SK-N-MC (cell line): Measurements from ENCODE around the gene OR4D2.
A peak's percentile ranks its signal among the peaks of the same experiment; 100 is the strongest.
"Not testable (repeated sequence)": the region's sequence is repeated elsewhere in the genome, so short reads cannot be mapped to it uniquely, and the experiment has no call there.

ENCODE experiments used
- DNase-seq: peaks from one replicate; pipeline ENCODE4 v3.0.0-alpha.2; 2011; ENCODE audit warnings: low read depth, low spot score
- H3K27ac ChIP-seq: fragments of 200-600 bp; sonication (generic); 2 replicates; pipeline ENCODE4 v1.5.1; 2016; ENCODE audit warnings: mixed run types
- H3K36me3 ChIP-seq: fragments of 200-600 bp; sonication (generic); 2 replicates; pipeline ENCODE4 v1.6.1; 2017; ENCODE audit warnings: antibody characterized with exemption, low read length, mixed read lengths; ENCODE audit not compliant: insufficient read depth
- H3K4me3 ChIP-seq: fragments of 200-600 bp; sonication (generic); 2 replicates; pipeline ENCODE4 v1.5.1; 2016
- H3K9ac ChIP-seq: fragments of 200-600 bp; sonication (generic); 2 replicates; pipeline ENCODE4 v1.8.0; 2017; ENCODE audit warnings: mixed run types, mixed read lengths; ENCODE audit not compliant: insufficient read length
- H3K9me3 ChIP-seq: fragments of 200-600 bp; sonication (generic); 2 replicates; pipeline ENCODE4 v1.6.1; 2017; ENCODE audit warnings: low read depth, mild to moderate bottlenecking, antibody characterized with exemption, low read length, moderate library complexity, mixed read lengths
- EZH2 ChIP-seq: fragments of 200-600 bp; sonication (generic); IDR thresholded peaks from one replicate; pipeline ENCODE4 v1.6.1; 2017; ENCODE audit warnings: antibody characterized with exemption
- FOXP2 ChIP-seq: optimal IDR thresholded peaks from 2 replicates; pipeline ENCODE3; 2011; ENCODE audit warnings: mild to moderate bottlenecking, moderate library complexity; ENCODE audit not compliant: insufficient read depth; ENCODE audit errors: extremely low read length, control extremely low read depth
- POLR2AphosphoS5 ChIP-seq: IDR thresholded peaks from 2 replicates; pipeline ENCODE4 v1.6.1; 2012; ENCODE audit warnings: mild to moderate bottlenecking, low read depth, low read length, borderline replicate concordance

Gene OR4D2

GRCh38 chr17:58166682-58167081, at the start of gene OR4D2:
OR4D2 (plus strand) TSS chr17:58166982; CDS start chr17:58169656, 2,674 bp downstream.
- no peak within 1 kb of the TSS for H3K9ac ChIP-seq
- no peak for DNase-seq
- H3K4me3 ChIP-seq, result no peak within 1 kb of the TSS
- no peaks in the 10 kb centered on the region for H3K9me3 ChIP-seq
- H3K27ac ChIP-seq, result no peak within 1 kb of the TSS
- no peaks in the 10 kb centered on the region for H3K36me3 ChIP-seq
- TF ChIP-seq EZH2 (no peak), POLR2AphosphoS5 (no peak), FOXP2 (no peak)

- Histone ChIP-seq H3K4me3 (no peak overlapping the region), H3K36me3 (no peaks in the 10 kb centered on the region), H3K9me3 (no peaks in the 10 kb centered on the region), H3K9ac (no peak overlapping the region), H3K27ac (no peak overlapping the region)
- DNase-seq, result no peak
- no peak for TF ChIP-seq POLR2AphosphoS5
- TF ChIP-seq EZH2, result no peak
- TF ChIP-seq FOXP2, result no peak
These were observed 49.4 kb upstream of the OR4D2 start for GRCh38 chr17:58117382-58117781.

- no peak for TF ChIP-seq EZH2
- TF ChIP-seq POLR2AphosphoS5, result no peak
- TF ChIP-seq FOXP2, result no peak
- H3K4me3 ChIP-seq, result no peak overlapping the region
- no peaks in the 10 kb centered on the region for H3K9me3 ChIP-seq
- DNase-seq, result no peak
- H3K9ac ChIP-seq, result no peak overlapping the region
- H3K36me3 ChIP-seq, result no peaks in the 10 kb centered on the region
- H3K27ac ChIP-seq, result no peak overlapping the region
These were observed 47.3 kb upstream of the OR4D2 start for GRCh38 chr17:58119491-58119890.

GRCh38 chr17:58120195-58120822, 46.5 kb upstream of the OR4D2 start:
- no peaks in the 10 kb centered on the region for H3K9me3 ChIP-seq
- H3K36me3 ChIP-seq, result no peaks in the 10 kb centered on the region
- DNase-seq, result peak; percentile 39
- H3K27ac ChIP-seq, result no peak overlapping the region
- H3K9ac ChIP-seq, result no peak overlapping the region
- TF ChIP-seq POLR2AphosphoS5 (no peak), EZH2 (no peak), FOXP2 (no peak)
- no peak overlapping the region for H3K4me3 ChIP-seq

- Histone ChIP-seq H3K4me3 (no peak overlapping the region), H3K9me3 (no peaks in the 10 kb centered on the region), H3K9ac (no peak overlapping the region), H3K36me3 (no peaks in the 10 kb centered on the region), H3K27ac (no peak overlapping the region)
- TF ChIP-seq POLR2AphosphoS5 (no peak), EZH2 (no peak), FOXP2 (no peak)
- DNase-seq, result no peak
These were observed 44.9 kb upstream of the OR4D2 start for GRCh38 chr17:58121925-58122324.

- Histone ChIP-seq H3K9ac (no peak overlapping the region), H3K4me3 (no peak overlapping the region), H3K27ac (no peak overlapping the region), H3K9me3 (no peaks in the 10 kb centered on the region), H3K36me3 (no peaks in the 10 kb centered on the region)
- no peak for DNase-seq
- TF ChIP-seq FOXP2, result no peak
- no peak for TF ChIP-seq EZH2
These were observed 38.9 kb upstream of the OR4D2 start for GRCh38 chr17:58127846-58128245.

- H3K27ac ChIP-seq, H3K9me3 ChIP-seq, H3K36me3 ChIP-seq, DNase-seq, H3K4me3 ChIP-seq, H3K9ac ChIP-seq: not testable (repeated sequence)
These were observed 34.1 kb upstream of the OR4D2 start for GRCh38 chr17:58132697-58133096.

- DNase-seq, result no peak
These were observed 30.0 kb upstream of the OR4D2 start for GRCh38 chr17:58136669-58137279.

GRCh38 chr17:58141505-58141904, 25.3 kb upstream of the OR4D2 start:
- peaks cover 4% of the 10 kb centered on the region; the same call in 1 of the 2 replicates for H3K9me3 ChIP-seq
- DNase-seq, result no peak
- TF ChIP-seq FOXP2, result no peak
- no peak for TF ChIP-seq EZH2
- no peak for TF ChIP-seq POLR2AphosphoS5

More at GRCh38 chr17:58136669-58137279, 30.0 kb upstream of the OR4D2 start:
- Histone ChIP-seq H3K36me3 (no peaks in the 10 kb centered on the region), H3K9ac (no peak overlapping the region), H3K9me3 (no peaks in the 10 kb centered on the region), H3K27ac (no peak overlapping the region), H3K4me3 (no peak overlapping the region)
- TF ChIP-seq POLR2AphosphoS5, result no peak

GRCh38 chr17:58143335-58143734, 23.4 kb upstream of the OR4D2 start:
- H3K9ac ChIP-seq, DNase-seq, H3K4me3 ChIP-seq: not testable (repeated sequence)

More at GRCh38 chr17:58141505-58141904, 25.3 kb upstream of the OR4D2 start:
- H3K27ac ChIP-seq, result no peak overlapping the region
- no peaks in the 10 kb centered on the region for H3K36me3 ChIP-seq
- H3K9ac ChIP-seq, result no peak overlapping the region
- H3K4me3 ChIP-seq, result no peak overlapping the region

More at GRCh38 chr17:58143335-58143734, 23.4 kb upstream of the OR4D2 start:
- H3K27ac ChIP-seq, H3K36me3 ChIP-seq, H3K9me3 ChIP-seq: not testable (repeated sequence)
